ENCODE measurements around the gene MAMDC2.

GRCh38 chr9:70111641-70112236, 68.1 kb downstream of the MAMDC2 start:
- TF ChIP-seq, protein P1, sequence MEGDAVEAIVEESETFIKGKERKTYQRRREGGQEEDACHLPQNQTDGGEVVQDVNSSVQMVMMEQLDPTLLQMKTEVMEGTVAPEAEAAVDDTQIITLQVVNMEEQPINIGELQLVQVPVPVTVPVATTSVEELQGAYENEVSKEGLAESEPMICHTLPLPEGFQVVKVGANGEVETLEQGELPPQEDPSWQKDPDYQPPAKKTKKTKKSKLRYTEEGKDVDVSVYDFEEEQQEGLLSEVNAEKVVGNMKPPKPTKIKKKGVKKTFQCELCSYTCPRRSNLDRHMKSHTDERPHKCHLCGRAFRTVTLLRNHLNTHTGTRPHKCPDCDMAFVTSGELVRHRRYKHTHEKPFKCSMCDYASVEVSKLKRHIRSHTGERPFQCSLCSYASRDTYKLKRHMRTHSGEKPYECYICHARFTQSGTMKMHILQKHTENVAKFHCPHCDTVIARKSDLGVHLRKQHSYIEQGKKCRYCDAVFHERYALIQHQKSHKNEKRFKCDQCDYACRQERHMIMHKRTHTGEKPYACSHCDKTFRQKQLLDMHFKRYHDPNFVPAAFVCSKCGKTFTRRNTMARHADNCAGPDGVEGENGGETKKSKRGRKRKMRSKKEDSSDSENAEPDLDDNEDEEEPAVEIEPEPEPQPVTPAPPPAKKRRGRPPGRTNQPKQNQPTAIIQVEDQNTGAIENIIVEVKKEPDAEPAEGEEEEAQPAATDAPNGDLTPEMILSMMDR (conservative IDR thresholded peaks at IDR 0.05 in 1 of 2, IDR thresholded peaks at IDR 0.05 in 1 of 2; ENCODE audit: extremely low read depth in 1 of 2, insufficient read depth in 1 of 2, low read depth in 1 of 2, low read length in 2 of 2): no peak
- no peak for TF ChIP-seq EZH2 (IDR thresholded peaks at IDR 0.05; ENCODE audit: borderline replicate concordance, low read length)

All from mammary epithelial cell (primary cell).